Measurements from ENCODE around the gene ZNF345.

Gene ZNF345

GRCh38 chr19:36915992-36916830 lies 65.5 kb downstream of the ZNF345 start, which contains the start of the genes ZNF568 and ZNF829:
TSS of gene ZNF568 (plus strand) at chr19:36916332. CDS start at chr19:36922771, 6,439 bp downstream.
TSS of gene ZNF829 (minus strand) at chr19:36916291. CDS start at chr19:36915167, 1,124 bp downstream.
- in situ Hi-C loops (cut with MboI; ENCODE audit: low pct_unique_long_range_greater_than_20kb, low sequenced_read_pairs), result no loop called here
- DNase-seq, result no peak

GRCh38 chr19:36916991-36917390 lies 66.3 kb downstream of the ZNF345 start:
- no peak for DNase-seq
- in situ Hi-C loops (cut with MboI; ENCODE audit: low pct_unique_long_range_greater_than_20kb, low sequenced_read_pairs), result no loop called here

GRCh38 chr19:36918090-36918489 lies 67.4 kb downstream of the ZNF345 start:
- no peak for DNase-seq
- in situ Hi-C loops (cut with MboI; ENCODE audit: low pct_unique_long_range_greater_than_20kb, low sequenced_read_pairs), result no loop called here

Data from KBM-7 (cell line).